ENCODE results near the gene CAMK1.

CAMK1 gene

DNA sequence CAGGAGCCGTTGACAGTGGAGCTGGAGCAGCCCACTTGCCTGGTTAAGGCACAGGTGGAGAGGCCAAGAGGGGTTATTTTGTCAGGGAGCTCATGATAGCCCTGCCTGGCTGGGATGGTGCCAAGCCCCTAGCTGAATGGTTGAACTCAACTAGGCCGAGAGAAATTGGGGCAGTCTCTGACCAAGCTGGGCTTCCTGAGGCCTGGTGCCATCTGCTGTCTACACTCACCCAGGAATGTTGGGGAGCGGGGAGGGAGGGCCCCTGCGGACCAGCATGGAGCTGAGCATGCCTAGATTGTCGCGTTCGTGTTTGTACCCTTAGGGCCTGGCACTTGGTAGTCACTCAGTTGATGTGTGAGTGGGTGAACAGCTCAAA lies 37.0 kb downstream of the CAMK1 start:
- no peak for DNase-seq

DNA sequence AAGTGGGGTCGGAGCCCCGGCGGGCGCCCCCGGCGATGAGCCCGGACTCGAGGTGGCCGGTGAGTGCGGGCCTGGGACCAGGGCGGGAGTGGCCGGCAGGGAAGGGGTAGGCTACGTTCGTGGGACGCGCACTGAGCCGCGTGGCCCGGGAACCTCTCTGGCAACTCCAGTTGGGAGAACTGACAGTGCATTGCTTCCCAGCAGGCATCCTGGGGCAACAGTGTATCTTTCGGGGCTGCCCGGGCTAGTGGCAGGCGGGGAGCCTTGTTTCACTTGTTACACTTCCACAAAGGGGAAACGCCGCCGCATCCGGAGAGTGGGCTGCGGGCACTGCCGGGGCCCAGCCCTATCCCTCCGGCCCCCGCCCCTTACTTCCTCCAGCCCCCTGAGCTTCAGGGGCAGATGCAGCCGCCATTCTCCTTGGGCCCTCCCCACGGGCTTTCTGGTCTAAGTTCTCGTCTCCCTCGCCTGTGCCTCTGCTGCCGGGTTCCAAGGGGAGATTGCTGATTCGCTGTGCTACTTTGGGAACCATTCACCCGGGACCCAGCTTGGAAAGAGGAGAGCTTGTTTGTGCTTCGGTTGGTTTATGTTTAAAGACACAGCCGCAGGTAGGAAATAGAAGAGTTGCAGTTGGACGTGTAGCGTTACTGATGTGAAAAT lies 37.5 kb downstream of the CAMK1 start:
- peak; percentile 61 for DNase-seq

DNA sequence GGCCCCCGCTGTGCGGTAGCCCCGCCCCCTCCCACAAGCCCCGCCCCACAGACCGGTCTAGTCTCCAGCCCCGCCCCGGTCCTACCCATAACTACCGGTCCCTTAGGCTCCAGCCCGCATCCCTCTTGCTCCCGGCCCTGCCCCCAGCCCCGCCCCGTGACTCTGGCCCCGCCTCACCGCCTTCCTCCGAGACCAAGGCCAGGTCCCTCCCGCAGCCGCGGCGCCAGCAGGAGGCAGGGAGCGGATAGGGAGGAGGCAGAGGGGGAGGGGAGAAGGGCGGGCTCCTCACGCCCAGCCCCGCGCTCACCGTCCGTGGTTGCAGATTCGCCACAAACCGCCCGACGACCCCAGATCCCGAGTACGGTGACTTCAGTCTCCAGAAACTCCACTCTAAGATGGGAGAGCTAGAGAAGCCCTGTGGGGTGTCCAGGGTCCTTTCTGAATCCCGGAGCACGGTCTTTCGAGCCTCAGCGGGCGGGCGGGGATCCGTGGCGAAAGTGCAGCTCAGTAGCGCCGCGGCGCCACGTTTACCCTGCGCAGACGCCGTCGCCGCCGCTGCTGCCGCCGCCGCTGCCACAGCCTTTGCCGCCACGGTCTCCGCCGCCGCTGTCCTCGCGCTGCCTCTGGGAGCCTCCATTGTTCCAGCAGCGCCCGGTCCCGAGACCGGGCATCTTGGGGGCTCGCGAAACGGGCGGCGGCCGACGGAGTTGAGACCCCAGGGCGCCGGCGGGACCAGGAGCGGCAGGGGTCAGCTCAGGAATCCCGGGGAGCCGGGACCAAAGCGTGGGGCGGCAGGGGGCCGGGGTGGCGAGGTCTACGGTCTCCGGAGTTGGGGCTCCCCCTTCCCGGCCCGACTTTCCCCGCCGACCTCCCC lies 38.3 kb downstream of the CAMK1 start, which contains the start of gene BRPF1:
Gene BRPF1 (plus strand): TSS at position 530 of the 874 bp plus-strand sequence. CDS start 2,406 bp downstream, outside the sequence.
- DNase-seq = peak; percentile 100

DNA sequence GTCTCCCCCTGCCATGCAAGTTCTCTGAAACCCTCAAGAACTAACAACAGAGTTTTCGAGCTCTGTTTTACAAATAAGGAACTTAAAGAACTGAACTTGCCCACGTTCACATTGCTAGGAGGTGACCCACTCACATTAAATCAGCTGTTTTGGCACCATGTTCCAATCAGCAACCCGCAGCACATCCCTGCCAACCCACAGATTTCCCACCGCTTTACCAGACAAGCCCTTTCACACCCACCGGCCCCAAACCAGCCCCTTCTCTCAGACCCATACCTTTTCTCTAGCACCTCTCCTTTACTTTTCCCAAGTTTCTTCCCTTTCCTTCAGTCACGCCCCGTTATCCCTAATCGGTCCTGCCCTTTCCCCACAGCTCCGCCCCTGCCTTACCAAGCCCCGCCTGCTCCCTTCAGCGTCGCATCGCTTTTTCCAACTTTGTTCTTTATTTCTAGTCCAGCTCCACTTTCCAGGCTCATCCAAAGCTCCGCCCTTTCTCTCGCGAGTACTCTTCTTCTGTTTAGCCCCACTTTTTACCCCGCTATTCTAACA lies 39.0 kb downstream of the CAMK1 start:
- no peak for DNase-seq

DNA sequence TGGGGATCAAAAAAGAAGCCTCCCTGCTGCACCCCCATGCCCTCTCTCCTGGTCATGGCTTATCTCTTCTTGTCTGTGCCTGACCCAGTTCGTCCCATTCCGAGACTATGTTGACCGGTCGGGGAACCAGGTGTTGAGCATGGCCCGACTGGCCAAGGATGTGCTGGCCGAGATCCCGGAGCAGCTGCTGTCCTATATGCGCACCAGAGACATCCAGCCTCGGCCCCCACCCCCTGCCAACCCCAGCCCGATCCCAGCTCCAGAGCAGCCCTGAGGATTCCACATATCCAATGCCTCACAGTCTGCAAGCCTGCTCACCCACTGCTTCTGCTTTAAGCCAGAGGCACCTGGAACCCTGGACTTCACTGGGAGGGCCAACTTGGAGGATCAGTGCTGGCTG lies 40.3 kb downstream of the CAMK1 start:
- DNase-seq = no peak

DNA sequence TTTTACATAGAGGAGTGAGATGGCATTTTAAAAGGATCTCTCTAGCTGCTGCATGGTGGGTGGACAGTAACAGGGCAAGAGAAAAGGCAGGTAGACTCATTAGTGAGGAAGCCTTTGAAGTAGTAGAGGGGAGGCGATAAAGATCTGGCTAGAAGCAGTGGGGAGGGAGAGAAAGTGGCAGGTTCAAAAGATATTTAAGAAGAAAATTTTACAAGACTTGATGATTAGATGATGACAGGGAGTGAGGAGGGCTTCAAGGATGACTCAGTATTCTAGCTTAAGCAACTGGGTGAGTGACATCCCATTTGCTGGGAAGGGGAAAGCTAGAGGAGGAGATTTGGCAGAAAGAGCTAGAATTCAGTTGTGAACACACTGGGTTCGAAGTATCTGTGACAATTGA lies 42.0 kb downstream of the CAMK1 start:
- DNase-seq = no peak

DNA sequence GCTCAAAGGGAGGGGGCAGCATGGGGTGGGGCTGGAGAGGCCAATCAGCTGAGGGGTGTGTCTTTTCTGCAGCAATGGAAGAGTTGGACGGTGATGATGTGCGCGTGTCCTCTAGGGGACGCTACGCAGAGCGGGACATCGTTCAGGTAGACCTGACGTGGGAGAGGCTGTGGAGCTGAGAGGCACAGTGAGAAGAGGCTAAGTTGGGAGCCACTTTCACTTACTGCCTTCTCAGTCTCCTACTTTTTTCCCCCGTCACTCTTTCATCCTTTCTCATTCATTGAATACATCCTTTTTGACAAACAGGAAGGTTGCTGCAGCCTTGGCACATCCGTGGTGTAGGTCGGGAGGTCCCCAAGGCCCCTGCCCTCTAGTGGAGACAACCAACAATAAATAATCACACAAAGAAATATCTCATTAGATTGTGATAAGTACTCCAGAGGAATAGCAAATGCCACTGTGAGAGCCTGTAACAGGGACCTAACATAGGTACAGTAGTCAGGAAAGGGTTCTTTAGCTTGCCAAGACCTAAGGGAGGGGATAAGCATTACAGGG lies 42.6 kb downstream of the CAMK1 start:
- DNase-seq = peak; percentile 74

DNA sequence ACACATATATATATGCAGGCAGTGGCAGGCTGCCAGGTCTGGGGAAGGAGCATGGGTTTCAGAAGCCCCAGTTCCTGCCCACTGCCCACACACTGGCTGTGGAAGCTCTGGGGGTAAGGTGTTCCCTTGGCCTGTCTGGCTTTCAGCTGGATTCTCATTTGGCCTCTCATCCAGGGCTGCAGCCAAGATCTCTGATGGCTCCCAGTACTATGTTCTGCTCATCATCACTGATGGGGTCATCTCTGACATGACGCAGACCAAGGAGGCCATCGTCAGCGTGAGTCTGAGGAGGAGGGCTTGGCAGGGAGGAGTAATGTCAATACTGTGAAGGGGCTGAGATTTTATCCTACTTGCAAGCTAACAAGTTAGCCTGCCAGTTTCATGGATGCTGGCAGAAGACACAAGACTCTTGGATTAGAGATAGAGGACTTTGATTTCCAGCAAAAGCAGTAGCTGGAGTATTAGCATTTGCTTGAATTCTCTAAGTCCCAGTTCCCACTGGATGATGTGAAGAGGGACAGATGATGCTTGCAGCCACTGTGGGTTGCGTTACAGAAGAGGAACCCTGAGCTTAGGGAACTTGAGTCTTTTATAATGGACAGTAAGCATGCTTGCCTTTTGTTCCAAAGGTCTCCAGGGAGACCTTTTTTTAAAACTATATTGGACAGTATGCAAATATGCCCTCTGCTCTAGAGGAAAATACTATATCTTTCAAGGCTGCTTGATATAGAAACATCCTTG lies 43.8 kb downstream of the CAMK1 start:
- no peak for DNase-seq

DNA sequence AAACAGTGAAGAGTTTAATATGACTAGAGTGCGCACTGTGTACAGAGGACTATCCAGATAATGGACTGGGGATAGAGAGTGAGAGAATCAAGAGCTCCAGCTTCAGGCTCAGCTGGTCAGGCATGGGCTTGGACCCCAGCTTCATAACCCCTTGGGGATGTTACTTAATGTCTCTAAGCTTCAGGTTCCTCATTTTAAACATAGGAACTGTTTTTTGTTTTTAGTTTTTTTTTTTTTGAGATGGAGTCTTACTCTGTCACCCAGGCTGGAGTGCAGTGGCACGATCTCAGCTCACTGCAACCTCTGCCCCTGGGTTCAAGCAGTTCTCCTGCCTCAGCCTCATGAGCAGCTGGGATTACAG lies 48.1 kb downstream of the CAMK1 start:
- no peak for DNase-seq

DNA sequence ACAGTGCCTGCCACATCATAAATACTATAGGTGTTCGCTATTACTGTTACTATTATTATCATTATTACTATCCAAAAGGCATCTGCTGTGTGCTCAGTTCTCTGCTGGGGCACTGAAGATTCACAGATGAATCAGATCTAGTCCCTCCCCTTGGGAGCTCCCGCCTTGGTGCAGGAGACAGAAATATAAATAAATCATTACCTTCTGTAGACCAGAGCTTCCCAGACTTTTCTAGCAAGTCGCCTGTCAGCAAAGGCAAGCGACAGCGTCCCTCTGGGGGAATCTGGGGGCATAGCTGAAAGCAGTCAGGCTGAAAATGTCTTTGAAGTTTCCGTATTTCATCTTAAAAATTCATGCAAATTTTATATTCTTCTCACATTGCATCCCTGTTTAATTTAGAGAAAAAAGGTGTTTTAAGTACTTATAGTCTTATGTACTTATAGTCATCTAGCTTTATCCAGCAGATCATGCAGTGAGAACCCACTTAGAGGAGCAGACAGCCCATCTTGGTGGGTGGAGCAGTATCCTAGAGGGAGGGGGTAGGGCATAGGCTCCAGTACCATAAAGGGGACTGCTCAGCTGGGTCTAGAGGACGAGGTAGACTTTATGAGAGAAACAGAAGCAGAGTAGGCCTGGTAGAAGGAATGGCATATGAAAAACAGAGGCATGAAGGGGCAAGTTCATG lies 48.6 kb downstream of the CAMK1 start:
- DNase-seq = no peak

DNA sequence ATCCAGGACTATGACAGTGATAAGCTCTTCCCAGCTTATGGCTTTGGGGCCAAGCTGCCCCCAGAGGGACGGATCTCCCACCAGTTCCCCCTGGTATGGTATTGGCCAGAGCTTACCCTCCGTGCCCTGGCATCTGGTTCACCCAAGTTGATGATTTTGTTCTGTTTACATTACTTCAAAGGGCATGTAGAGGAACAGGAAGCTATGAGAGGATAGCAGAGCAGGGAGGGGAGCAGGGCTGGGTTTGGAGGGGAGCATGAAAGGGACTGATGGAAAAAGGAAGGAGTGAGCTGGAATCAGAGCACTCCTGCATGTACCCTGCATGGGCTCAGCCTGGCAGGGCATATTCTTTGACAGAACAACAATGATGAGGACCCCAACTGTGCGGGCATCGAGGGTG lies 51.6 kb downstream of the CAMK1 start:
- no peak for DNase-seq

DNA sequence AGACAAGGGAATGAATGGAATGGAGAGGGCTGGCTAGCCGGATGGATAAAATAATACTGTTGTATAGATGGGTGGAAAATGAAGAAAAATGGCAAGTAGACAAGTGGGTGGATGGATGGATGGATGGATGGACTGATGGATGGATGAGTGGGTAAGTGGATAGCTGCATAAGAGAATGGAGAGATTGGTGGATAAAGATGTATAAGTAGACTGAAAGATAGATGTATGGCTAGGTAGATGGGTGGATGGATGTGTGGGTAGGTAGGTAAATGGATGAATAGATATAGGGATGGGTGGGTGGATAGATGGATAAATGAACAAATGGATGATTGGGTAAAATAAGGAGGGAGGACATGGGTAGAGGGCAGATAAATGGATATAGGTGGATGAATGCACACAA lies 52.2 kb downstream of the CAMK1 start:
- DNase-seq = no peak

DNA sequence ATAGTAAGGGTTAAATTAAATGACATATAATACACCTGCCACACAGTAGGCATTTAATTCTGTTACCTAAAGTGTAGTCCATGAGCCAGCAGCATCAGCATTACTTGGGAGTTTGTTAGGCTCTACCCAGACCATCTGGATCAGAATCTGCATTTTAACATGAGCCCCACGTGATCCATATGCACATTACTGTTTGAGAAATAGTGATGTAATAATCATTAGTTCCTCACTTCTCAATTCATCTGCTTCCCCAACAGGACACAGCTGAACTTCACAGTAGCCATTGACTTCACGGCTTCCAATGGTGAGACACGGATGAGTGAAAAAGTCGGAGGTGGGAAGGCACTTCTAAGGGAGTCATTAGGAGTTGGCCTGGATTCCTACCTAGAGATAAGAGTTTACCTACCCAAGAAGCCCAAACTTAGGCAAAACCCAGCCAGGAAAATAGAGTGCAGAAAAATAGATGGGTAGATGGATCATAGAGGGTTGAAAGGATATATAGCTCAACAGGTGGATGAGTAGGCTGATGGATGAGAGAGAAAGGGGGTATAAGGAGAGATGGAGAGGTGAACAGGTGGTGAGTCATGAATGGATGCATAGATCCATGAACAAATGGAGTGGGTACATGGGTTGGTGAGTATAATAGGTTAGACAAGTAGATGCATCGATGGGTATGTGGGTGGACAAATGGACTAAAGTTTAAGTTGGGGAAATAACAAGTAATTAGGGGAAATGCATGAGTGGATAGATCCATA lies 52.8 kb downstream of the CAMK1 start:
- no peak for DNase-seq

DNA sequence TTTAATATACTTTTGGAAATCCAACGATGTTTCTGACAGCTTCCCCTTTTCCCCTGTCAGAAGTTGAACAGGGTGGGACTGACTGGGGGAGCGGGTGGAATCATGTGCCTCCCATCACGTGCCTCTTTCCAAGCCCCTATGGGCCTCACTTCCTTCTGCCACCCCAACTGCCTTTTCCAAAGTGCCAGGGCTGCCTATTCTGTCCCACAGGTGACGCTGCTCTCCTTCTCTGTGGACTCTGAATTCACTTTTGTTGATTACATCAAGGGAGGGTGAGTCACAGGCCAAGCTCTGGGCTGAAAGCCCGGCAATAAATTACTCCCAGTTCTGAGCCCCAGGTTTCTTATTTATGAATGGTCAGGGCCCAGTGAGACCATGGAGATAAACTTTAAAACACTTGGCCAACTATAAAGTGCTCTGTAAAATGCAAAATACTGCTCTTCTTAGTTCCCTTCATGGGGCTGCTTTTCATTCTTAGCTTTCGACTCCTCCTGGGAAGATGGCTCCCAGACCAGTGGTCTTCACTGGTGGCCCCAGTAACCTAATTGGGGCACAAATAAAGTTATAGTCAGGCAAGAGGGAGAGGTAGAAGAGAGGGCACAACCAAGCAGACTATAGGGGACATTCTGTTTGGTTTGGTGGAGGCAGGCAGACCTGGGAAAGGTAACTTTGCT lies 53.8 kb downstream of the CAMK1 start:
- peak; percentile 42 for DNase-seq

DNA sequence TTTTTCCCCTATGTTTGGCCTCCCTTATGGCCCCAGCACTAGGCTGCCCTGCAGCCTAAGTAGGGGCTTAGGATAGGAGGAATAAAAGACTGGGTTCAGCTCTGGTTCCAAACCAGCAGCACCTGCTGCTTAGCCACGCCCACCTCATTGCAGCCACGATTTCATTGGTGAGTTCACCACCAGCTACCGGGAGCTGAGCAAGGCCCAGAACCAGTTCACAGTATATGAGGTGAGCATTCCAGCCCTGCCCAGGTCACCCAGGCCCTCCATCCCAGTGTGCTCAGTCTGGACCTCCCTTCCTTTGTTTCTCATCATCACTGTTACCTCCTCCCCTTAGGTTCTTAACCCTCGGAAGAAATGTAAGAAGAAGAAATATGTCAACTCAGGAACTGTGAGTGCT lies 54.6 kb downstream of the CAMK1 start:
- no peak for DNase-seq

DNA sequence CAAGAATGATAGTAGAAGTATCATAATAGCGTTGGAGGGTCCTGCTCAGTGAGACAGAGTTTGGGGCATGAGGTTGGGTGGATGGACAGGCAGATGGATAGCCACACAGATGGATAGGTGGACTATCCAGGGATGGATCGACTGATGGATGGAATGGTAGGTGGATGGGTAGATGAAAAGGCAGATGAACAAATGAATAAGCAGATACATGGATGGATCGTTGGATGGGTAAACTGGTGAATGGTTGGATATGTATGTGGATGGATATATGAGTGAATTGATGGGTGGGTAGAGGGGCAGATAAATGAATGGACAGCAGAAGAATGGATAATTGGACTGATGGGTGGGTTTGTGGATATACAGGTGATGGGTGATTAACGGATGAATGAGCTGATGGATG lies 56.6 kb downstream of the CAMK1 start:
- no peak for DNase-seq

DNA sequence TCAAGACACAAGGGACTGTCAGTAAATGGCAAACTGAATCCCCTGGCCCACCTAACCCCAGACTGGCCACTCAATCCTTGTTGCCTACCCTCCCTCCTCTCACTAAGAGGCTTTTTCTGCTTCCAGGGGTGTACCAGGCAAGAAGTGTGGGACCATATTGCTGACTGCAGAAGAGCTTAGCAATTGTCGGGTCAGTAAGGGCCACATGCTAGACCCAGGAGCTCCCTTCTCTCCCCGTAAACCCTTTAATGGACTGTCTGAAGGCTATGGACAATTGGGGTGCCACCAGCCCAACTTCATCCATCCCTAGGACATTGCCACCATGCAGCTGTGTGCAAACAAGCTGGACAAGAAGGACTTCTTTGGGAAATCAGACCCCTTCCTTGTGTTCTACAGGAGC lies 57.3 kb downstream of the CAMK1 start:
- no peak for DNase-seq

DNA sequence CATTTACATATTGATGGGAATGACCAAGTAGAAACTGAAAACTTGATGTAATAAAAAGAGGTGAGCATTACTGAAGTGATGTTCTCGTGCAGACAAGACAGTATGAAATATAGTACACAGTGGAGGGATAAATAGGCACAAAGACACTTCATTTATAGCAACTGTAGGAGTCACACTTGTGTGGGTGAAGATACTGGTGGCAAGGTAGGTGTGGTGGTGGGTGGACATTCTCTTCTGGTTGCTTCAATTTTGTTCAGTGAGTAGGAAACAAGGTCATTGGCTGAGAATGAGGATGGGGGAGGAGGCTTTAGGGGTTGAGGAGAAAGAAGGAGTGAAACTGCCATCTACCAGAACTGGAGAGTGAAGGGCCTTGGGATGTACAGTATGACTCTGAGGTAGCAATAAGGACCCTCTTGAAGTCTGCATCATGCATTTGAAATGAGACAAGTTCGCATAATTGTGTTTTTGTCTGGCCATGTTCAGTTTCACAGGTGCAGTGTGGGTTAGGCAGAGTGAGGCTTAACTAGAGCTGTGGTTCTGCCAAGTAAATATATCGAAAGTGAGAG lies 59.5 kb downstream of the CAMK1 start:
- DNase-seq = no peak

Measured in CD4-positive, alpha-beta T cell treated with Interleukin-10 for 1 hour (primary cell).